ENCODE measurements around the gene NEB. TPM values are rescaled to one million over a fixed set of nuclear protein-coding genes. Genes with fewer than 3 reads are reported as not detected.

Gene NEB
- total and polyA plus RNA-seq, 2 of the 4 experiments (the other 2 are of a cell fraction) = under 0.01 TPM; not detected in 1

GRCh38 chr2:151765760-151766410, 31.6 kb upstream of the NEB start:
- no peaks in the 10 kb centered on the region for H3K36me3 ChIP-seq (ENCODE audit: control insufficient read depth, insufficient read depth, low read length)
- no peak overlapping the region for H2AFZ ChIP-seq (replicated peaks; ENCODE audit: low read length, poor library complexity)
- no peak for DNase-seq
- H3K4ac ChIP-seq (ENCODE audit: low read depth, low read length) = no peak overlapping the region
- H3K18ac ChIP-seq (ENCODE audit: low read depth, low read length) = no peak overlapping the region
- ChIA-PET CTCF (no interaction called here), POLR2A (ENCODE audit: unreplicated experiment) (no interaction called here)
- dilution Hi-C loops (cut with HindIII; ENCODE audit: low sequenced_read_pairs, unreplicated experiment) = no loop called here
- H2BK5ac ChIP-seq (ENCODE audit: low read depth, low read length, poor library complexity, severe bottlenecking) = no peak overlapping the region
- no TSS peak for BruUV-seq (replicated peaks)
- H3K9me3 ChIP-seq (ENCODE audit: control insufficient read depth, insufficient read depth, low read length) = no peaks in the 10 kb centered on the region
- no peak overlapping the region for H3K4me2 ChIP-seq (ENCODE audit: low read depth, low read length)
- no peak overlapping the region for H3K9ac ChIP-seq (ENCODE audit: low read depth, low read length)
- H3K4me1 ChIP-seq (ENCODE audit: control insufficient read depth, insufficient read depth, low read length) = 0 out of 2 replicates have a peak, but pooled peaks cover 2% of the 10 kb centered on the region
- intact Hi-C loops (cut with micrococcal nuclease) = loop anchor here (5.0 kb wide), 1 partner anchor 1526 kb away; no protein-coding TSS in a partner anchor
- H3K27me3 ChIP-seq (ENCODE audit: control insufficient read depth, insufficient read depth, low read length) = no peaks in the 10 kb centered on the region
- H3K56ac ChIP-seq (ENCODE audit: extremely low read depth, insufficient read depth, low read length) = no peak overlapping the region
- H2AK5ac ChIP-seq (ENCODE audit: low read depth, low read length) = no peak overlapping the region
- TF ChIP-seq POLR2A (IDR thresholded peaks at IDR 0.05; ENCODE audit: low read depth, low read length) (no peak), BHLHE40 (IDR thresholded peaks at IDR 0.05; ENCODE audit: low read depth, low read length) (no peak), RCOR1 (IDR thresholded peaks at IDR 0.05; ENCODE audit: insufficient replicate concordance, low read length) (no peak), MAZ (IDR thresholded peaks at IDR 0.05; ENCODE audit: borderline replicate concordance, low read depth, low read length) (no peak), CHD1 (IDR thresholded peaks at IDR 0.05; ENCODE audit: low read depth, low read length) (no peak), SMC3 (IDR thresholded peaks at IDR 0.05; ENCODE audit: low read depth, low read length) (no peak), FOS (IDR thresholded peaks at IDR 0.05; ENCODE audit: low read depth, low read length) (no peak), CTCF (conservative IDR thresholded peaks at IDR 0.05; ENCODE audit: low read depth, low read length) (no peak), CEBPB (IDR thresholded peaks at IDR 0.05; ENCODE audit: low read depth, low read length) (no peak)
- H4K91ac ChIP-seq (ENCODE audit: insufficient read depth, low read depth, low read length) = no peak overlapping the region
- H4K20me1 ChIP-seq (ENCODE audit: insufficient read depth, low read length) = no peaks in the 10 kb centered on the region
- no peak overlapping the region for H3K27ac ChIP-seq (ENCODE audit: insufficient read depth, low read length)
- H4K5ac ChIP-seq (ENCODE audit: low read depth, low read length) = no peak overlapping the region
- H2BK15ac ChIP-seq (ENCODE audit: low read depth, low read length) = no peak overlapping the region
- no peaks in the 10 kb centered on the region for H3K79me1 ChIP-seq (ENCODE audit: low read depth in 1 of 2, low read length in 2 of 2)
- H3K4me3 ChIP-seq (ENCODE audit: insufficient read depth, low read depth, low read length) = no peak overlapping the region
- no peak overlapping the region for H4K8ac ChIP-seq (ENCODE audit: low read depth in 2 of 2, low read length in 2 of 2)
- no peak overlapping the region for H2BK120ac ChIP-seq (ENCODE audit: low read depth, low read length)
- H2BK20ac ChIP-seq (ENCODE audit: low read depth, low read length) = no peak overlapping the region
- in situ Hi-C loops (cut with MboI; ENCODE audit: low sequenced_read_pairs) = no loop called here
- 60% methylated on average over 1 of the region's 10 CpGs; no CpG with 5 or more reads in 1 of the 2 experiments for WGBS, 2 experiments (ENCODE audit: extremely low coverage in 2 of 2, insufficient read length in 1 of 2)
- H2AK9ac ChIP-seq (replicated peaks; ENCODE audit: low read depth, low read length, poor library complexity) = no peak overlapping the region
- H3K14ac ChIP-seq (replicated peaks; ENCODE audit: low read depth, low read length) = no peak overlapping the region
- no peak overlapping the region for H3K23ac ChIP-seq (ENCODE audit: low read depth, low read length)
- no peaks in the 10 kb centered on the region for H3K9me1 ChIP-seq (ENCODE audit: insufficient read depth, low read length)
- ATAC-seq (ENCODE audit: low read depth) = no peak

Data from IMR-90 (cell line).